Left ventricle myocardium inferior (tissue), 1 donor: ENCODE measurements around the gene SIGLEC8. TPM values are rescaled to one million over a fixed set of nuclear protein-coding genes. Genes with fewer than 3 reads are reported as not detected.

Experiments used
- DNase-seq: peaks from one replicate; pipeline ENCODE4 v3.0.0-alpha.2; 2020
- H3K27ac ChIP-seq: fragments of 200-600 bp; replicated peaks from 2 replicates; pipeline ENCODE4 v1.8.0; 2021
- H3K27me3 ChIP-seq: fragments of 200-600 bp; 2 replicates; pipeline ENCODE4 v1.8.0; 2021; ENCODE audit warnings: low read depth
- H3K36me3 ChIP-seq: fragments of 200-600 bp; 2 replicates; pipeline ENCODE4 v1.8.0; 2021
- H3K4me1 ChIP-seq: fragments of 200-600 bp; 2 replicates; pipeline ENCODE4 v1.8.0; 2021
- H3K4me3 ChIP-seq: fragments of 200-600 bp; 2 replicates; pipeline ENCODE4 v1.8.0; 2021; ENCODE audit warnings: mild to moderate bottlenecking, moderate library complexity
- H3K9me3 ChIP-seq: fragments of 200-600 bp; replicated peaks from 2 replicates; pipeline ENCODE4 v1.8.0; 2021
- intact Hi-C: fragments of 100-400 bp; cut with micrococcal nuclease; formaldehyde crosslinking; loops from one replicate; pipeline ENCODE4 v1.11.0; 2022
- total RNA-seq: library from RNA; stranded (reverse); fragmentation: NEBNext Ultra II Directional; extraction: Animal tissue kit (Norgen Biotek cat#: 25700); gene quantifications from one replicate; pipeline ENCODE4 v1.2.1, GENCODE V29; 2021
- TF ChIP-seq, protein P1 (sequence below): fragments of 200-600 bp; IDR thresholded peaks from 2 replicates; pipeline ENCODE4 v1.8.0; 2021; ENCODE audit warnings: antibody characterized with exemption, mild to moderate bottlenecking, borderline replicate concordance
- donor health status: DM: no; HTN: yes; CAD: no; lungs with severe emphysema.

Gene SIGLEC8
- total RNA-seq, 1 donor from 2014 or later = 0.16 TPM

DNA sequence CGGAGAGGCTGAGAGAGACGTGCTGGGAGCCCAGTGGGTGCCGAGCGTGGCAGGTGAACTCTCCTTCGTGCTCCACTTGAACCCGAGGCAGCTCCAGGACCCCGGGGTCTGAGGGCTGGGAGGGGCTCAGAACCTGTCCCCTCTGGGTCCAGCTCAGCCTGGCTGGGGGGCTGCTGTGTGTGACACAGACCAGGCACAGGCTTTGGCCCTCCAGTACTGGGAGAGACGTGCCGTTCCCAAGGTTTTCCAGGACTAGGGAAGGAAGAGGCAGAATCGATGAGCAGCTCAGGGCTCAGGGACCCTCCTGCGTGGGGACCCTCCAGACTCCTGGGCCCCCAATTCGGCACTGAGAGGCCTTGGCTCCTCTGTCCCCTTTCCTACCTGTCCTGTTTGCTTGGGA is 43.1 kb downstream of the SIGLEC8 start:
- TF ChIP-seq, protein P1, sequence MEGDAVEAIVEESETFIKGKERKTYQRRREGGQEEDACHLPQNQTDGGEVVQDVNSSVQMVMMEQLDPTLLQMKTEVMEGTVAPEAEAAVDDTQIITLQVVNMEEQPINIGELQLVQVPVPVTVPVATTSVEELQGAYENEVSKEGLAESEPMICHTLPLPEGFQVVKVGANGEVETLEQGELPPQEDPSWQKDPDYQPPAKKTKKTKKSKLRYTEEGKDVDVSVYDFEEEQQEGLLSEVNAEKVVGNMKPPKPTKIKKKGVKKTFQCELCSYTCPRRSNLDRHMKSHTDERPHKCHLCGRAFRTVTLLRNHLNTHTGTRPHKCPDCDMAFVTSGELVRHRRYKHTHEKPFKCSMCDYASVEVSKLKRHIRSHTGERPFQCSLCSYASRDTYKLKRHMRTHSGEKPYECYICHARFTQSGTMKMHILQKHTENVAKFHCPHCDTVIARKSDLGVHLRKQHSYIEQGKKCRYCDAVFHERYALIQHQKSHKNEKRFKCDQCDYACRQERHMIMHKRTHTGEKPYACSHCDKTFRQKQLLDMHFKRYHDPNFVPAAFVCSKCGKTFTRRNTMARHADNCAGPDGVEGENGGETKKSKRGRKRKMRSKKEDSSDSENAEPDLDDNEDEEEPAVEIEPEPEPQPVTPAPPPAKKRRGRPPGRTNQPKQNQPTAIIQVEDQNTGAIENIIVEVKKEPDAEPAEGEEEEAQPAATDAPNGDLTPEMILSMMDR = no peak
- Histone ChIP-seq H3K27me3 (peaks cover 79% of the 10 kb centered on the region), H3K4me1 (no peaks in the 10 kb centered on the region), H3K36me3 (no peaks in the 10 kb centered on the region), H3K9me3 (no peaks in the 10 kb centered on the region), H3K4me3 (no peak overlapping the region), H3K27ac (no peak overlapping the region)
- DNase-seq = no peak
- intact Hi-C loops = no loop called here

DNA sequence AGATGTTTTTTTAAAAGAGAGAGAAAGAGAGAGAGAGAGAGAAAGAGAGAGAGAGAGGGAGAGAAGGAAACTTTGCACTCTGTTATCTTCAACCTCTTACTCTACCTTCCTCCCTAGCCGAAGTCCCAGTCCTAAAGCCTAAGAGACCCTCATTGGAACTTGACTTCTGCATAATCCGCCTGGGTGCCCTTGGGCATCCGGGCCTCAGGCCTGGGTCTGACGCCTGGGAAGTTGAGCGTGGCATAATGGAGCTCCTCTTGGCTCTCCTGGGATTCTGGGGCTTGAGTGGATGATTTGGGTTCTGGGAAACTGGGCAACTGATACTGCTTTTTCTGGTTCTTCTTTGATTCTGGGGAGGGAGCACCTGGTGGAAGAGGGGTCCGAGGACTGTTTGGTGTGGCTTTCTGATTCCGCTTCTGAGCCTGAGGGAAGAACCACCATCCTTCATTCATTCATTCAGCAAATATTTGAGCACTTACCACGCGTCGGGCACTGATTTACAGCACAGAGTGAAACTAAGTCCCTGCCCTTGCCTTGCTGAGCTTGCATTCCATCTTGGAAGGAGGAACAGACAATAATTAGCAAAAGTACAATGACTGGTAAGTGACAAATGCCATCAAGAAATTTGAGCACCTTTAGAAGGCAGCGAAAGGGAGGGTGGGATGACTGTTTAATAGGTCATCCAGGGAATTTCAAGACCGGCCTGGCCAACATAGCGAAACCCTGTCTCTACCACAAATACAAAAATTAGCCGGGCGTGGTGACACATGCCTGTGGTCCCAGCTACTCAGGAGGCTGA is 47.1 kb downstream of the SIGLEC8 start:
- no peak overlapping the region for H3K4me3 ChIP-seq
- intact Hi-C loops = no loop called here

DNA sequence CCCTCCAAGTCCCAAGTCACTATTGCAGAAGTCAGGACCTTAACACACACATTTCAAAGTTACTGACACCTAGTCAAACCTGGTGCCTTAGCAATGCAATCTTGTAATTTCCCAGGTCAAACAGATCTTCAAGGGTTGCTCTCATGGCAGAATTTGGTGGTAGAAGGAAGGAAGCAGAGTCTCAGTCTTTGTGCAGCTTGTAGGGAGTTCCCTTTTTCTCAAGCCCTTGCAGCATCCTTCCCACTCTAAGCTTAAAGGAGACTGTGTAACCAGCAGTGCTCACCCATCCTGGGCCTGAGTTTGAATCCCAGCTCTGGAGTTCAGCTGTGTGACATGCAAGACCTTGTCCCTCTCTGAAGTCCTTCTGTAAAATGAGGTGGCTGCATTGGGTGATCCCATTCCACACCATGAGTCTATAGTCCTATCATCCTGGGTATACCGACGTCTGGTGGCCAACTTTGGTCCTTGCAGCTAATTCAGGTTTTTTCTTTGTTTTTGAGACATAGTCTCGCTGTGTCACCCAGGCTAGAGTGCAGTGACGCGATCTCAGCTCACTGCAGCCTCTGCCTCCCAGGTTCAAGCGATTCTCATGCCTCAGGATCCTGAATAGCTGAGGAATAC is 50.6 kb downstream of the SIGLEC8 start:
- no peaks in the 10 kb centered on the region for H3K36me3 ChIP-seq
- intact Hi-C loops = no loop called here
- no peak for DNase-seq
- no peak overlapping the region for H3K27ac ChIP-seq
- TF ChIP-seq, protein P1 = peak; percentile 41
- peaks cover 49% of the 10 kb centered on the region for H3K27me3 ChIP-seq
- no peaks in the 10 kb centered on the region for H3K4me1 ChIP-seq
- H3K9me3 ChIP-seq = peaks cover 9% of the 10 kb centered on the region
- H3K4me3 ChIP-seq = no peak overlapping the region

More for the DNA sequence above, 47.1 kb downstream of the SIGLEC8 start:
- DNase-seq = no peak
- Histone ChIP-seq H3K27me3 (peaks cover 66% of the 10 kb centered on the region), H3K4me1 (no peaks in the 10 kb centered on the region), H3K27ac (no peak overlapping the region), H3K9me3 (peaks cover 2% of the 10 kb centered on the region), H3K36me3 (no peaks in the 10 kb centered on the region)
- TF ChIP-seq, protein P1 = no peak

DNA sequence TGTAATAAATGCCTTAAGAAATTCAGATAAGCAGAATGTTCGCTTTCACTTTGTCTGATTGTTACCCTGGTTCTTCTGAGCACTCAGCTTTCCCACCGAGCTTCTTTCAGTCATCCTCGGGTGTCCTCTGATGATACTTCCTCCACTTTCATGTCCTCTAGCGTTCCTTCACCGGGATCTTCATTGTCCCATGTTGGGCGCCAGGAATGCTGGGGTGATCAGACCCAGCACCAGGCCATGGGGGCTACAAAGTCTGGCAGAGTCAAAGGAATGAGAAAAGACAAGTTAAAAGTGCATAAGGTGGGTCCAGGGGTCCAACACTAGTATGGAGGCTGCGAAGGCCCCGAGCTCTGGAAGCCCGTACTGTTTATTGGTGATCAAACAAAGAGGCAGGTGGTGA is 56.1 kb downstream of the SIGLEC8 start:
- Histone ChIP-seq H3K9me3 (peaks cover 26% of the 10 kb centered on the region), H3K27me3 (peaks cover 19% of the 10 kb centered on the region), H3K36me3 (no peaks in the 10 kb centered on the region), H3K4me1 (no peaks in the 10 kb centered on the region), H3K27ac (no peak overlapping the region), H3K4me3 (no peak overlapping the region)
- DNase-seq = no peak
- TF ChIP-seq, protein P1 = no peak
- intact Hi-C loops = no loop called here

Other genes with a start within 250 kb of the SIGLEC8 start
- gene CD33, start 233.4 kb downstream of the SIGLEC8 start, total RNA-seq = 3.0 TPM
- not detected for gene SIGLECL1, start 207.4 kb downstream of the SIGLEC8 start, total RNA-seq
- not detected for gene IGLON5, start 146.8 kb downstream of the SIGLEC8 start, total RNA-seq
- 0.66 TPM for gene VSIG10L, start 116.3 kb downstream of the SIGLEC8 start, total RNA-seq
- 365 TPM for gene ETFB, start 92.1 kb downstream of the SIGLEC8 start, total RNA-seq
- 1.5 TPM for gene CLDND2, start 89.5 kb downstream of the SIGLEC8 start, total RNA-seq
- gene NKG7, start 85.8 kb downstream of the SIGLEC8 start, total RNA-seq = 1.8 TPM
- gene LIM2, start 70.5 kb downstream of the SIGLEC8 start, total RNA-seq = not detected
- not detected for gene C19orf84, start 67.9 kb downstream of the SIGLEC8 start, total RNA-seq
- 0.38 TPM for gene SIGLEC10, start 40.8 kb downstream of the SIGLEC8 start, total RNA-seq
- gene CEACAM18, start 20.1 kb upstream of the SIGLEC8 start, total RNA-seq = not detected
- gene SIGLEC12, start 43.3 kb upstream of the SIGLEC8 start, total RNA-seq = 0.11 TPM
- 0.33 TPM for gene SIGLEC6, start 73.2 kb upstream of the SIGLEC8 start, total RNA-seq
- gene ZNF175, start 112.8 kb upstream of the SIGLEC8 start, total RNA-seq = 7.3 TPM
- not detected for gene SIGLEC5, start 171.9 kb upstream of the SIGLEC8 start, total RNA-seq
- 0.33 TPM for gene SIGLEC14, start 188.4 kb upstream of the SIGLEC8 start, total RNA-seq
- gene SPACA6, start 234.9 kb upstream of the SIGLEC8 start, total RNA-seq = 11.8 TPM